ENCODE data around the gene AMN. TPM values are rescaled to one million over a fixed set of nuclear protein-coding genes. Genes with fewer than 3 reads are reported as not detected.

The AMN gene
- total RNA-seq, 1 experiment from 2014 or later, result not detected

DNA sequence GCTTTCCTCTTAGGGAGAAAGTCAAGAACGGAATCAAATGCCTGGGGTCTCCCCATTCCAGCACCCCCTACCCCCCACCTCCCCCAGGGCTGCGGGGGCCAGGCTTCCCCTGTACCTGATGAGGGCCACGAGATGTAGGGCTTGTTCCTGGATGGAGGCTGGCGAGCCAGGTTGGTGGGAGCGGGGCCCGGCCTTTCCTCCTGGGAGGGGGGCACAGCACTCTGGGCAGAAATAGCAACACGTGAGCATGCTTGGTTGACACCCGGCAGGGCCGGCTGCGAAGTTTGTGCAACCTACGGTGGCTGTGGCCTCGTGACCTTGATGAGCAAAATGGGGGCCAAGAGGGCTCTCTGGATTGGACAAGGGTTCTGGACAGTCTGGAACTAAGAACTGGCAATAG is 15.7 kb downstream of the AMN start:
- ChIA-PET CTCF (interaction anchor here (0.6 kb wide), 1 partner anchor 634 kb away, joined by 3 read pairs; no protein-coding TSS in a partner anchor), POLR2A (interaction anchor here (0.7 kb wide), 1 partner anchor 11 kb away, joined by 4 read pairs; no protein-coding TSS in a partner anchor)
- Mint-ChIP-seq H3K9me3 (ENCODE audit: unreplicated experiment) (no peaks in the 10 kb centered on the region), H3K4me3 (ENCODE audit: unreplicated experiment) (no peak overlapping the region), H3K4me1 (ENCODE audit: insufficient read depth, unreplicated experiment) (peaks cover 15% of the 10 kb centered on the region), H3K27me3 (ENCODE audit: insufficient read depth, unreplicated experiment) (no peaks in the 10 kb centered on the region), H3K36me3 (ENCODE audit: insufficient read depth, unreplicated experiment) (peaks cover 81% of the 10 kb centered on the region), H3K27ac (ENCODE audit: low read depth, unreplicated experiment) (no peak overlapping the region)
- DNase-seq (ENCODE audit: unreplicated experiment), result no peak
- TF ChIP-seq, protein P1, sequence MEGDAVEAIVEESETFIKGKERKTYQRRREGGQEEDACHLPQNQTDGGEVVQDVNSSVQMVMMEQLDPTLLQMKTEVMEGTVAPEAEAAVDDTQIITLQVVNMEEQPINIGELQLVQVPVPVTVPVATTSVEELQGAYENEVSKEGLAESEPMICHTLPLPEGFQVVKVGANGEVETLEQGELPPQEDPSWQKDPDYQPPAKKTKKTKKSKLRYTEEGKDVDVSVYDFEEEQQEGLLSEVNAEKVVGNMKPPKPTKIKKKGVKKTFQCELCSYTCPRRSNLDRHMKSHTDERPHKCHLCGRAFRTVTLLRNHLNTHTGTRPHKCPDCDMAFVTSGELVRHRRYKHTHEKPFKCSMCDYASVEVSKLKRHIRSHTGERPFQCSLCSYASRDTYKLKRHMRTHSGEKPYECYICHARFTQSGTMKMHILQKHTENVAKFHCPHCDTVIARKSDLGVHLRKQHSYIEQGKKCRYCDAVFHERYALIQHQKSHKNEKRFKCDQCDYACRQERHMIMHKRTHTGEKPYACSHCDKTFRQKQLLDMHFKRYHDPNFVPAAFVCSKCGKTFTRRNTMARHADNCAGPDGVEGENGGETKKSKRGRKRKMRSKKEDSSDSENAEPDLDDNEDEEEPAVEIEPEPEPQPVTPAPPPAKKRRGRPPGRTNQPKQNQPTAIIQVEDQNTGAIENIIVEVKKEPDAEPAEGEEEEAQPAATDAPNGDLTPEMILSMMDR (IDR thresholded peaks at IDR 0.05; ENCODE audit: unreplicated experiment), result no peak
- no TSS peak for BruUV-seq (replicated peaks)
- intact Hi-C loops (cut with micrococcal nuclease), result no loop called here

DNA sequence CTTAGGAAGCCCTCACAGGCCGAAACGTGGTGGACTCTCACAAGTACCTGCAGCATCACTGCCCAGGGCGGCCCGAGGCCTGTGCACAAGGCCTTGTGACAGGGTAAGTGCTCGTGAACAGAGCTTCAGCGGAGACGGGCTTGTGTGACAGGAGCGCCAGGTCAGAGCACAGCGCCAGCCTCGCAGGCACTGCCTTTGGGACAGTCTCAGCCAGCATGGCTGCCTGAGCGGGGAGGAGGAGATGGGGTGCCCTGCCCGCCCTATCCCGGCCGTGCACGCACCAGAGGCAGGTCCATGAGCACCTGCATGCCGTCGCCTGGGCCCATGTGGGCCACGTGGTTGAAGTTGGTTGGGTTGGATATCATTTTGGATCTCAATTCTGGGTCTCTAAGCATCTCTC is 16.9 kb downstream of the AMN start:
- Mint-ChIP-seq H3K4me1 (ENCODE audit: insufficient read depth, unreplicated experiment) (peaks cover 15% of the 10 kb centered on the region), H3K9me3 (ENCODE audit: unreplicated experiment) (no peaks in the 10 kb centered on the region), H3K27me3 (ENCODE audit: insufficient read depth, unreplicated experiment) (no peaks in the 10 kb centered on the region), H3K4me3 (ENCODE audit: unreplicated experiment) (no peak overlapping the region), H3K27ac (ENCODE audit: low read depth, unreplicated experiment) (no peak overlapping the region), H3K36me3 (ENCODE audit: insufficient read depth, unreplicated experiment) (peaks cover 83% of the 10 kb centered on the region)
- ChIA-PET CTCF (no interaction called here), POLR2A (no interaction called here)
- no TSS peak for BruUV-seq (replicated peaks)
- DNase-seq (ENCODE audit: unreplicated experiment), result no peak
- TF ChIP-seq, protein P1 (IDR thresholded peaks at IDR 0.05; ENCODE audit: unreplicated experiment), result no peak
- intact Hi-C loops (cut with micrococcal nuclease), result no loop called here

DNA sequence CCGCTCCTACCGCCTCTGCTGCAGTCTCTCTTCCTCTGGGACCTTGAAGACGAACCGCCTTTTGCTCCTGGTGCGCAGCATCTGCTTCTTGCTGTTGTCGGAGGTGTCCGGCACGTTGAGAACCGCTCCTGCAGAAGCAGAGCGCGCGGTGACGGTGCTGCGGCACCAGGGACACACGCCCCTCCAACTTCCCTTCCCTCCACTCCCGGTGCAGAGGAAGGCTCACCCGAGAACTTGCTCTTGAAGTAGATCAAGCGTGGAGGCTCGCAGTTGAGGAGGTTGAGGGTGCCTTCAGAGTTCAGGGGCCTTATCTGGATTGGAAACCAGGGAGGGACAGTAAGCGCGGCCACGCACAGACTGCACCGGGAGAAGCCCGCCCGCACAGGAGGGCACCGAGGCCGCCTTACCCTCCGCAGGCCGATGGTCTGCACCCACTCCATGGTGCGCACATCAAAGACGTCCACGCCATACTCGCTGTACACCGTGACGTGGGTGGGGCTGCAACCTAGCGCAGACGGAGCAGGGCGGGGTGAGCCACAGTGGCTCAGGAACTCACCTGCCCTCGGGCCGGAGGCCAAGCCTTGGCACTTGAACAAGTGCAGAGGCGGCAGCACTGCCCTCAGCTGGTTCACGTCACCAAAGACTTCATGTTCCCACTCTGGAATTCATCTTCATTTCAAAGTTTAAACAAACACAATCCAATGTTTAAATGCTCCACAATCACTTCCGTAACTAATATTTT is 17.5 kb downstream of the AMN start:
- Mint-ChIP-seq H3K27me3 (ENCODE audit: insufficient read depth, unreplicated experiment) (no peaks in the 10 kb centered on the region), H3K4me1 (ENCODE audit: insufficient read depth, unreplicated experiment) (peaks cover 15% of the 10 kb centered on the region), H3K9me3 (ENCODE audit: unreplicated experiment) (no peaks in the 10 kb centered on the region), H3K27ac (ENCODE audit: low read depth, unreplicated experiment) (peak overlapping the region; percentile 7), H3K36me3 (ENCODE audit: insufficient read depth, unreplicated experiment) (peaks cover 83% of the 10 kb centered on the region), H3K4me3 (ENCODE audit: unreplicated experiment) (no peak overlapping the region)
- no TSS peak for BruUV-seq (replicated peaks)
- ChIA-PET POLR2A (interaction anchor here (1.0 kb wide), 1 partner anchor 13 kb away, joined by 3 read pairs; no protein-coding TSS in a partner anchor), CTCF (interaction anchor here (0.7 to 1.0 kb wide), 3 partner anchors 9 to 246 kb away, joined by 3 to 4 read pairs (median 3); no protein-coding TSS in a partner anchor)
- intact Hi-C loops (cut with micrococcal nuclease), result no loop called here
- peak; percentile 75 for DNase-seq (ENCODE audit: unreplicated experiment)
- TF ChIP-seq, protein P1 (IDR thresholded peaks at IDR 0.05; ENCODE audit: unreplicated experiment), result no peak

DNA sequence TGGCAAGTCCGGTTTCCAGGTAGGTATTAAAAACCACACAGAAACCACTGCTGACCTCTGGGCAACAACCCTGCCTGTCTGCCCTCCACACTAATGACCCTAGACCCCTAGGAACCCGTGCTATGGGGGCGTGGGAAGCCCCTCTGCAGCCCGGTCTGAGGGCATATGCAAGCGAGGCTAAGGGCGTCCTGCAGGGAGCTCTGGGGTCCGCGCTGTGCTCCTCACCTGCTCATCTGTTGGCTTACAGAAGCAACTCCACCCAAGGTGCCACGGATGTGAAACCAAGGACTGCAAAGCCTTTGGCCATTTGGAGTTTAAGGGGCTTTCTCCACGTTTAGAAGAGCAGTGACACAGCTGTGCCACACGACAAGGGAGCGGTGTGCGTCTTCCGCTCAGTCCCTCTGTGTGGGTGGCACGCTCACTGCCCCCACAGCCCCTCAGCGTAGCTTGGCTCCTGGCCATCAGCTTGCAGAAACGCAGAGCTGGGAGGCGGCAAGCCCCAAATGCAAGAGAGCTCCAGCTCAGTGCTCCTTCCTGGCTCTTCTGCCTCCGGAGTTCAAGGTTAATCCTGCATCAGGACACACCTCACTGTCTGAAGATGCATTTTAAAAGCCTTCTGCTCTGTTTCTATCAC is 18.4 kb downstream of the AMN start:
- H3K9me3 Mint-ChIP-seq (ENCODE audit: unreplicated experiment), result no peaks in the 10 kb centered on the region
- no peak overlapping the region for H3K4me3 Mint-ChIP-seq (ENCODE audit: unreplicated experiment)
- H3K36me3 Mint-ChIP-seq (ENCODE audit: insufficient read depth, unreplicated experiment), result peaks cover 83% of the 10 kb centered on the region
- BruUV-seq (replicated peaks), result no TSS peak
- CTCF ChIA-PET, result interaction anchor here (0.7 to 1.0 kb wide), 4 partner anchors 10 to 247 kb away, joined by 3 to 4 read pairs (median 3); no protein-coding TSS in a partner anchor
- intact Hi-C loops (cut with micrococcal nuclease), result no loop called here
- H3K27ac Mint-ChIP-seq (ENCODE audit: low read depth, unreplicated experiment), result no peak overlapping the region
- no peak for DNase-seq (ENCODE audit: unreplicated experiment)
- TF ChIP-seq, protein P1 (IDR thresholded peaks at IDR 0.05; ENCODE audit: unreplicated experiment), result no peak
- POLR2A ChIA-PET, result interaction anchor here (1.0 to 1.1 kb wide), 2 partner anchors 9 to 14 kb away, joined by 3 read pairs; no protein-coding TSS in a partner anchor
- peaks cover 15% of the 10 kb centered on the region for H3K4me1 Mint-ChIP-seq (ENCODE audit: insufficient read depth, unreplicated experiment)
- no peaks in the 10 kb centered on the region for H3K27me3 Mint-ChIP-seq (ENCODE audit: insufficient read depth, unreplicated experiment)

Data from MCF 10A (cell line).